ENCODE results near the gene ACTR2.

GRCh38 chr2:65213035-65213434 lies 14.6 kb upstream of the ACTR2 start:
- TF ChIP-seq CTCF (IDR thresholded peaks at IDR 0.05) (no peak), ZFX (IDR thresholded peaks at IDR 0.05; ENCODE audit: borderline replicate concordance) (no peak)
